HUES6 (cell line): ENCODE data around the gene PIGU.

Experiments
- H3K27ac ChIP-seq: 2 replicates; pipeline ENCODE4 v1.7.0; 2013; ENCODE audit warnings: low read depth, mild to moderate bottlenecking, low read length, inconsistent platforms
- H3K27me3 ChIP-seq: 2 replicates; pipeline ENCODE4 v1.6.1; 2013; ENCODE audit warnings: low read length; ENCODE audit not compliant: control insufficient read depth, insufficient read depth
- H3K36me3 ChIP-seq: 2 replicates; pipeline ENCODE4 v1.6.1; 2013; ENCODE audit warnings: low read length; ENCODE audit not compliant: control insufficient read depth, insufficient read depth
- H3K4me1 ChIP-seq: 2 replicates; pipeline ENCODE4 v1.6.1; 2013; ENCODE audit warnings: low read length; ENCODE audit not compliant: control insufficient read depth, insufficient read depth
- H3K4me3 ChIP-seq: 2 replicates; pipeline ENCODE4 v1.5.1; 2013; ENCODE audit warnings: low read depth, low read length
- H3K9ac ChIP-seq: one replicate; pipeline ENCODE4 v1.6.1; 2013; ENCODE audit warnings: mild to moderate bottlenecking, low read length
- H3K9me3 ChIP-seq: 2 replicates; pipeline ENCODE4 v1.6.1; 2013; ENCODE audit warnings: low read depth, low read length; ENCODE audit not compliant: control insufficient read depth, insufficient read depth

The PIGU gene

GRCh38 chr20:34549291-34549928, 127.5 kb downstream of the PIGU start:
- H3K27me3 ChIP-seq = no peaks in the 10 kb centered on the region
- H3K36me3 ChIP-seq = no peaks in the 10 kb centered on the region
- no peak overlapping the region for H3K9ac ChIP-seq
- no peak overlapping the region for H3K27ac ChIP-seq
- peaks cover 14% of the 10 kb centered on the region for H3K4me1 ChIP-seq
- no peaks in the 10 kb centered on the region for H3K9me3 ChIP-seq
- H3K4me3 ChIP-seq = no peak overlapping the region

GRCh38 chr20:34547844-34548613, 128.9 kb downstream of the PIGU start:
- no peaks in the 10 kb centered on the region for H3K9me3 ChIP-seq

GRCh38 chr20:34546751-34547181, 130.1 kb downstream of the PIGU start:
- Histone ChIP-seq H3K36me3 (peaks cover 3% of the 10 kb centered on the region), H3K4me3 (no peak overlapping the region), H3K9me3 (no peaks in the 10 kb centered on the region), H3K27me3 (no peaks in the 10 kb centered on the region), H3K27ac (no peak overlapping the region), H3K4me1 (peaks cover 19% of the 10 kb centered on the region), H3K9ac (no peak overlapping the region)

More at GRCh38 chr20:34547844-34548613, 128.9 kb downstream of the PIGU start:
- no peak overlapping the region for H3K9ac ChIP-seq
- H3K4me3 ChIP-seq = no peak overlapping the region
- H3K36me3 ChIP-seq = no peaks in the 10 kb centered on the region
- H3K4me1 ChIP-seq = peaks cover 19% of the 10 kb centered on the region
- H3K27ac ChIP-seq = no peak overlapping the region
- no peaks in the 10 kb centered on the region for H3K27me3 ChIP-seq

- no peaks in the 10 kb centered on the region for H3K27me3 ChIP-seq
- no peak overlapping the region for H3K9ac ChIP-seq
- peaks cover 11% of the 10 kb centered on the region for H3K4me1 ChIP-seq
- H3K27ac ChIP-seq = no peak overlapping the region
- H3K4me3 ChIP-seq = peak overlapping the region; percentile 39
- no peaks in the 10 kb centered on the region for H3K9me3 ChIP-seq
- peaks cover 20% of the 10 kb centered on the region for H3K36me3 ChIP-seq
These were observed 132.6 kb downstream of the PIGU start for GRCh38 chr20:34544109-34544796.

GRCh38 chr20:34543463-34544056, 133.3 kb downstream of the PIGU start:
- Histone ChIP-seq H3K4me3 (no peak overlapping the region), H3K27ac (no peak overlapping the region), H3K36me3 (peaks cover 20% of the 10 kb centered on the region), H3K4me1 (peaks cover 10% of the 10 kb centered on the region), H3K9ac (no peak overlapping the region), H3K27me3 (no peaks in the 10 kb centered on the region), H3K9me3 (no peaks in the 10 kb centered on the region)

- Histone ChIP-seq H3K27ac (no peak overlapping the region), H3K4me1 (peaks cover 10% of the 10 kb centered on the region), H3K4me3 (no peak overlapping the region), H3K9ac (no peak overlapping the region), H3K9me3 (no peaks in the 10 kb centered on the region), H3K27me3 (no peaks in the 10 kb centered on the region), H3K36me3 (peaks cover 24% of the 10 kb centered on the region)
These were observed 134.5 kb downstream of the PIGU start for GRCh38 chr20:34542439-34542838.

GRCh38 chr20:34541917-34542316, 135.0 kb downstream of the PIGU start:
- Histone ChIP-seq H3K36me3 (peaks cover 29% of the 10 kb centered on the region), H3K4me1 (peaks cover 10% of the 10 kb centered on the region), H3K9me3 (no peaks in the 10 kb centered on the region), H3K9ac (no peak overlapping the region), H3K27ac (no peak overlapping the region), H3K4me3 (no peak overlapping the region), H3K27me3 (no peaks in the 10 kb centered on the region)

- H3K4me1 ChIP-seq = peaks cover 10% of the 10 kb centered on the region
- no peak overlapping the region for H3K9ac ChIP-seq
- peaks cover 32% of the 10 kb centered on the region for H3K36me3 ChIP-seq
- no peak overlapping the region for H3K4me3 ChIP-seq
- H3K9me3 ChIP-seq = no peaks in the 10 kb centered on the region
- H3K27ac ChIP-seq = no peak overlapping the region
- no peaks in the 10 kb centered on the region for H3K27me3 ChIP-seq
These were observed 135.5 kb downstream of the PIGU start for GRCh38 chr20:34541264-34541901.

- Histone ChIP-seq H3K4me3 (no peak overlapping the region), H3K4me1 (peaks cover 10% of the 10 kb centered on the region), H3K27ac (no peak overlapping the region), H3K9ac (no peak overlapping the region), H3K36me3 (peaks cover 38% of the 10 kb centered on the region), H3K27me3 (no peaks in the 10 kb centered on the region), H3K9me3 (no peaks in the 10 kb centered on the region)
These were observed 136.2 kb downstream of the PIGU start for GRCh38 chr20:34540596-34541263.

GRCh38 chr20:34539756-34540155, 137.1 kb downstream of the PIGU start:
- Histone ChIP-seq H3K36me3 (peaks cover 48% of the 10 kb centered on the region), H3K27ac (no peak overlapping the region), H3K4me1 (peaks cover 8% of the 10 kb centered on the region)

More at GRCh38 chr20:34539756-34540155, 137.1 kb downstream of the PIGU start:
- Histone ChIP-seq H3K27me3 (no peaks in the 10 kb centered on the region), H3K9me3 (no peaks in the 10 kb centered on the region), H3K4me3 (no peak overlapping the region), H3K9ac (no peak overlapping the region)
